ENCODE data around the gene SUGCT. TPM values are rescaled to one million over a fixed set of nuclear protein-coding genes. Genes with fewer than 3 reads are reported as not detected.

SUGCT gene
- total RNA-seq, 1 experiment from 2014 or later: 4.6 TPM

- Mint-ChIP-seq H3K27me3 (ENCODE audit: low read depth) (no peaks in the 10 kb centered on the region), H3K4me3 (no peak overlapping the region), H3K4me1 (no peaks in the 10 kb centered on the region), H3K27ac (no peak overlapping the region), H3K36me3 (no peaks in the 10 kb centered on the region), H3K9me3 (no peaks in the 10 kb centered on the region)
- ATAC-seq: no peak
- no peak for DNase-seq (ENCODE audit: low spot score)
- ChIA-PET CTCF (no interaction called here), POLR2A (no interaction called here)
- TF ChIP-seq ZNF396 (CRISPR knock-in tag; IDR thresholded peaks at IDR 0.05; ENCODE audit: borderline replicate concordance) (no peak), CTCF (IDR thresholded peaks at IDR 0.05) (no peak), MXD4 (CRISPR knock-in tag; IDR thresholded peaks at IDR 0.05; ENCODE audit: borderline replicate concordance) (no peak), ZNF512 (CRISPR knock-in tag; IDR thresholded peaks at IDR 0.05; ENCODE audit: borderline replicate concordance) (no peak), IRF2 (CRISPR knock-in tag; IDR thresholded peaks at IDR 0.05; ENCODE audit: borderline replicate concordance, low read depth) (no peak), ZNF138 (CRISPR knock-in tag; conservative IDR thresholded peaks at IDR 0.05) (no peak), TCF7 (CRISPR knock-in tag; IDR thresholded peaks at IDR 0.05; ENCODE audit: low read depth) (no peak), ZSCAN18 (CRISPR knock-in tag; IDR thresholded peaks at IDR 0.05) (no peak), ZNF416 (CRISPR knock-in tag; IDR thresholded peaks at IDR 0.05) (no peak), MLX (CRISPR knock-in tag; IDR thresholded peaks at IDR 0.05) (no peak), ZNF263 (CRISPR knock-in tag; IDR thresholded peaks at IDR 0.05; ENCODE audit: low read depth) (no peak), SMAD3 (CRISPR knock-in tag; IDR thresholded peaks at IDR 0.05; ENCODE audit: borderline replicate concordance) (no peak), SP1 (CRISPR knock-in tag; conservative IDR thresholded peaks at IDR 0.05) (no peak), TEAD1 (CRISPR knock-in tag; IDR thresholded peaks at IDR 0.05) (no peak), USF1 (CRISPR knock-in tag; IDR thresholded peaks at IDR 0.05) (no peak), ZBTB43 (CRISPR knock-in tag; IDR thresholded peaks at IDR 0.05) (no peak)
Observed at GRCh38 chr7:40471891-40472290, 337.1 kb downstream of the SUGCT start.

GRCh38 chr7:40474790-40475680 is 340.2 kb downstream of the SUGCT start:
- H3K27ac Mint-ChIP-seq: no peak overlapping the region
- ChIA-PET POLR2A (no interaction called here), CTCF (interaction anchor here (1.6 kb wide), 1 partner anchor 130 kb away, joined by 8 read pairs; no protein-coding TSS in a partner anchor)
- no peak overlapping the region for H3K4me3 Mint-ChIP-seq
- H3K4me1 Mint-ChIP-seq: no peaks in the 10 kb centered on the region
- ATAC-seq (no peak), DNase-seq (ENCODE audit: low spot score) (no peak)
- H3K36me3 Mint-ChIP-seq: no peaks in the 10 kb centered on the region
- no peaks in the 10 kb centered on the region for H3K27me3 Mint-ChIP-seq (ENCODE audit: low read depth)
- H3K9me3 Mint-ChIP-seq: no peaks in the 10 kb centered on the region
- TF ChIP-seq ATF3 (CRISPR knock-in tag; conservative IDR thresholded peaks at IDR 0.05) (no peak), OVOL2 (CRISPR knock-in tag; IDR thresholded peaks at IDR 0.05; ENCODE audit: borderline replicate concordance) (no peak), RORB (CRISPR knock-in tag; IDR thresholded peaks at IDR 0.05) (no peak), HMGA2 (CRISPR knock-in tag; IDR thresholded peaks at IDR 0.05) (no peak), GABPB1 (CRISPR knock-in tag; IDR thresholded peaks at IDR 0.05) (no peak), PRDM15 (CRISPR knock-in tag; IDR thresholded peaks at IDR 0.05) (no peak)
